Endothelial cell of umbilical vein (primary cell): ENCODE results near the gene CD99L2.

Experiments used
- CTCF ChIP-seq, 2 donors: IDR thresholded peaks; 1 replicate in 1 of 2; 2 replicates in 1 of 2; pipeline ENCODE4 v1.5.1; 2011; ENCODE audit warnings: low read length in 2 of 2, mild to moderate bottlenecking in 2 of 2, moderate library complexity in 2 of 2, control low read depth in 1 of 2, inconsistent platforms in 1 of 2, low read depth in 1 of 2; ENCODE audit not compliant: insufficient read depth in 1 of 2; ENCODE audit errors: extremely low read depth in 1 of 2
- EZH2 ChIP-seq: IDR thresholded peaks from 2 replicates; pipeline ENCODE4 v1.6.1; 2012; ENCODE audit warnings: borderline replicate concordance, low read depth, mild to moderate bottlenecking, moderate library complexity, low read length, inconsistent platforms; ENCODE audit not compliant: severe bottlenecking
- GATA2 ChIP-seq: IDR thresholded peaks from 2 replicates; pipeline ENCODE4 v1.7.0; 2011; ENCODE audit warnings: low read depth, mild to moderate bottlenecking, moderate library complexity, mixed read lengths, low read length; ENCODE audit not compliant: insufficient read length, insufficient read depth
- JUN ChIP-seq: IDR thresholded peaks from 2 replicates; pipeline ENCODE4 v1.6.1; 2011; ENCODE audit warnings: borderline replicate concordance, low read depth; ENCODE audit not compliant: insufficient read length, insufficient read depth
- POLR2A ChIP-seq: IDR thresholded peaks from 2 replicates; pipeline ENCODE4 v1.6.1; 2012; ENCODE audit warnings: low read depth, mild to moderate bottlenecking, control low read depth, low read length
- POLR2AphosphoS5 ChIP-seq: IDR thresholded peaks from 2 replicates; pipeline ENCODE4 v1.6.1; 2012; ENCODE audit warnings: low read depth, mild to moderate bottlenecking, control low read depth, low read length, moderate library complexity; ENCODE audit not compliant: insufficient read depth
- TF ChIP-seq, protein P1 (sequence below): IDR thresholded peaks from 2 replicates; pipeline ENCODE4 v1.6.1; 2011; ENCODE audit not compliant: insufficient read depth, insufficient read length

DNA sequence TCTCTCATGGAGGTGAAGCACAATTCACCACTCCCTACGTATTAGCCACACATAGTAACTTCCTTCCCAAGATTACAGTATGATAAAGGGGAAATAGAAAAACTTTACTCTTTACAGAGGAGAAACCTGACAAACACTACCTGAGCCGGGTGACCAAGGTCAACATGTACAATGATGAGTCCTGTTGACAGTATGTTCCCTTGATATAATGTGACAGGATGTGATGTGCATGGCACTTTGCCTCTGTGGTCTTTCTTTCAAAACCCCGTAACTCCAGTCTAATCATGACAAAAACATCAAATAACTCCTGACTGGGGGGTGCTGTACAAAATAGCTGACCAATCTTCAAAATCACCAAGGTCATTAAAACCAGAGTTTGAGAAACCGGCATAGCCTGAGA is 60.6 kb downstream of the CD99L2 start:
- TF ChIP-seq EZH2 (no peak), POLR2A (no peak), CTCF (IDR thresholded peaks at IDR 0.05; ENCODE audit: extremely low read depth in 1 of 2, insufficient read depth in 1 of 2, low read depth in 1 of 2, low read length in 2 of 2) (no peak), POLR2AphosphoS5 (no peak), GATA2 (no peak), JUN (no peak)
- TF ChIP-seq, protein P1, sequence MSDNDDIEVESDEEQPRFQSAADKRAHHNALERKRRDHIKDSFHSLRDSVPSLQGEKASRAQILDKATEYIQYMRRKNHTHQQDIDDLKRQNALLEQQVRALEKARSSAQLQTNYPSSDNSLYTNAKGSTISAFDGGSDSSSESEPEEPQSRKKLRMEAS = no peak
